GM12878 (cell line): Measurements from ENCODE around the gene CFAP99. TPM values are rescaled to one million over a fixed set of nuclear protein-coding genes. Genes with fewer than 3 reads are reported as not detected.
A peak's percentile ranks its signal among the peaks of the same experiment; 100 is the strongest.

Experiments
- ATF7 ChIP-seq: fragments of 450-650 bp; IDR thresholded peaks from 2 replicates; pipeline ENCODE4 v1.6.1; 2016; ENCODE audit warnings: low read depth, mild to moderate bottlenecking
- BCL11A ChIP-seq: IDR thresholded peaks from 2 replicates; pipeline ENCODE4 v1.6.1; 2011; ENCODE audit warnings: low read depth, low read length
- BHLHE40 ChIP-seq, 2 experiments: fragments of 450-650 bp in 1 of 2; IDR thresholded peaks; 2 replicates each; pipeline ENCODE4 v1.6.1; 2011 to 2017; ENCODE audit warnings: low read depth in 2 of 2, borderline replicate concordance in 1 of 2, improper control_type of control experiment in 1 of 2, low read length in 1 of 2, mild to moderate bottlenecking in 1 of 2
- CREB1 ChIP-seq: IDR thresholded peaks from 2 replicates; pipeline ENCODE4 v1.6.1; 2012; ENCODE audit warnings: low read depth, mild to moderate bottlenecking, inconsistent platforms
- CREM ChIP-seq: IDR thresholded peaks from 2 replicates; pipeline ENCODE4 v1.6.1; 2014; ENCODE audit warnings: antibody characterized with exemption, low read depth
- DPF2 ChIP-seq: fragments of 450-650 bp; IDR thresholded peaks from 2 replicates; pipeline ENCODE4 v1.6.1; 2017; ENCODE audit warnings: mild to moderate bottlenecking
- EGR1 ChIP-seq, 2 experiments: IDR thresholded peaks; 1 replicate in 1 of 2; 2 replicates in 1 of 2; pipeline ENCODE4 v1.6.1; 2011 to 2012; ENCODE audit warnings: low read depth in 2 of 2, low read length in 2 of 2, borderline replicate concordance in 1 of 2, mild to moderate bottlenecking in 1 of 2, moderate library complexity in 1 of 2
- FOXM1 ChIP-seq: IDR thresholded peaks from 2 replicates; pipeline ENCODE4 v1.6.1; 2012; ENCODE audit warnings: low read depth, mild to moderate bottlenecking, inconsistent platforms, low read length, moderate library complexity
- JUND ChIP-seq: IDR thresholded peaks from 2 replicates; pipeline ENCODE4 v1.6.1; 2012; ENCODE audit warnings: low read depth, mild to moderate bottlenecking, low read length, improper control_type of control experiment, moderate library complexity
- NR2F1 ChIP-seq: fragments of 450-650 bp; conservative IDR thresholded peaks from 2 replicates; pipeline ENCODE4 v1.6.1; 2017; ENCODE audit warnings: mild to moderate bottlenecking
- POLR2AphosphoS2 ChIP-seq: IDR thresholded peaks from 2 replicates; pipeline ENCODE4 v1.6.1; 2011; ENCODE audit warnings: low read depth, mild to moderate bottlenecking, low read length, improper control_type of control experiment, moderate library complexity
- RAD51 ChIP-seq: fragments of 450-650 bp; IDR thresholded peaks from 2 replicates; pipeline ENCODE4 v1.6.1; 2016; ENCODE audit warnings: moderate library complexity, mild to moderate bottlenecking, inconsistent platforms
- SIX5 ChIP-seq: IDR thresholded peaks from 2 replicates; pipeline ENCODE4 v1.6.1; 2011; ENCODE audit warnings: mild to moderate bottlenecking, low read depth, low read length, moderate library complexity; ENCODE audit not compliant: severe bottlenecking
- TCF3 ChIP-seq: IDR thresholded peaks from 2 replicates; pipeline ENCODE4 v1.6.1; 2012; ENCODE audit warnings: low read depth, mild to moderate bottlenecking, low read length, borderline replicate concordance; ENCODE audit not compliant: insufficient read depth
- ZNF207 ChIP-seq: fragments of 450-650 bp; IDR thresholded peaks from 2 replicates; pipeline ENCODE4 v1.6.1; 2014; ENCODE audit warnings: antibody characterized with exemption, mild to moderate bottlenecking, borderline replicate concordance
- polyA plus RNA-seq, 11 experiments: library from polyadenylated mRNA; depleted of rRNA in 4 of 11; unstranded in 6 of 11; stranded (reverse) in 5 of 11; fragments of >200 nt; fragmentation: Nextera tagmentation in 4 of 11; fragmentation: Illumina TruSeq in 1 of 11; extraction: Ambion mirVana in 4 of 11; extraction: Trizol in 1 of 11; gene quantifications; 1 replicate in 1 of 11; 2 replicates in 10 of 11; pipeline versions ENCODE4 v1.2.1 to v1.2.3, GENCODE V29; 2011 to 2016; ENCODE audit warnings: inconsistent platforms in 2 of 11, missing spikeins in 2 of 11, low read depth in 1 of 11
- total RNA-seq, 4 experiments: library from RNA; depleted of rRNA in 3 of 4; stranded (reverse); fragments of >200 nt in 3 of 4; fragmentation: Illumina TruSeq in 1 of 4; extraction: Trizol in 1 of 4; gene quantifications; 2 replicates each; pipeline versions ENCODE4 v1.2.1 to v1.2.3, GENCODE V29; 2013 to 2021
- TF ChIP-seq, protein P1 (sequence below): fragments of 450-650 bp; IDR thresholded peaks from 2 replicates; pipeline ENCODE4 v1.6.1; 2018; ENCODE audit warnings: borderline replicate concordance, mild to moderate bottlenecking; ENCODE audit not compliant: partially characterized antibody
- TF ChIP-seq, protein P2 (sequence below): IDR thresholded peaks from 2 replicates; pipeline ENCODE4 v1.6.1; 2012; ENCODE audit warnings: improper control_type of control experiment, low read depth, low read length; ENCODE audit not compliant: insufficient replicate concordance
- TF ChIP-seq, protein P3 (sequence below): IDR thresholded peaks from 2 replicates; pipeline ENCODE4 v1.6.1; 2011; ENCODE audit warnings: low read depth, mild to moderate bottlenecking, low read length, moderate library complexity, borderline replicate concordance; ENCODE audit errors: extremely low read depth
- TF ChIP-seq, protein P4 (sequence below): IDR thresholded peaks from 2 replicates; pipeline ENCODE4 v1.6.1; 2012; ENCODE audit warnings: low read length, inconsistent platforms
- TF ChIP-seq, protein P5 (sequence below): IDR thresholded peaks from 2 replicates; pipeline ENCODE4 v1.6.1; 2011; ENCODE audit warnings: low read depth, low read length, improper control_type of control experiment, borderline replicate concordance

Gene CFAP99
- total and polyA plus RNA-seq, 10 of the 15 experiments (the other 5 are each of a cell fraction or from before 2014, with no cell fraction given): not detected

DNA sequence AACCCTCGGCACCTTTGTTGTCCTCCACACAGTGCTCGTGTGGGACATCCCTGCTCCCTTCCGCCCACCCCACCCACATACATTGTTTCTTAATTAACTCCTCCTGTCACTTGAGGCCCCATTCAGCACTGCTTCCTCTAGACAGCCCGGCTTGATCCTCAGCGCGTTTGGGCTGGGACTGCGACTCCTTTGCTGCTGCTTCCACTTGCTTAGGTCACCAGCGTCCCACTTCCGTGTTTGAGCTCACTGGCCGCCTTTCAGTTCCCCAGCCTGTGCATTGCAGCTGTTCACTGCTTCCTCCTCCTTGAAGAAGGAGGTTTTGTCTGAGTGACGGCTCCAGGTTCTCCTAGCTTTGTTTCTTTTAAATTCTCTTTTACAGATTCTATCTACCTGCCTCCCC, 66.2 kb downstream of the CFAP99 start (continued):
- TF ChIP-seq, protein P1, sequence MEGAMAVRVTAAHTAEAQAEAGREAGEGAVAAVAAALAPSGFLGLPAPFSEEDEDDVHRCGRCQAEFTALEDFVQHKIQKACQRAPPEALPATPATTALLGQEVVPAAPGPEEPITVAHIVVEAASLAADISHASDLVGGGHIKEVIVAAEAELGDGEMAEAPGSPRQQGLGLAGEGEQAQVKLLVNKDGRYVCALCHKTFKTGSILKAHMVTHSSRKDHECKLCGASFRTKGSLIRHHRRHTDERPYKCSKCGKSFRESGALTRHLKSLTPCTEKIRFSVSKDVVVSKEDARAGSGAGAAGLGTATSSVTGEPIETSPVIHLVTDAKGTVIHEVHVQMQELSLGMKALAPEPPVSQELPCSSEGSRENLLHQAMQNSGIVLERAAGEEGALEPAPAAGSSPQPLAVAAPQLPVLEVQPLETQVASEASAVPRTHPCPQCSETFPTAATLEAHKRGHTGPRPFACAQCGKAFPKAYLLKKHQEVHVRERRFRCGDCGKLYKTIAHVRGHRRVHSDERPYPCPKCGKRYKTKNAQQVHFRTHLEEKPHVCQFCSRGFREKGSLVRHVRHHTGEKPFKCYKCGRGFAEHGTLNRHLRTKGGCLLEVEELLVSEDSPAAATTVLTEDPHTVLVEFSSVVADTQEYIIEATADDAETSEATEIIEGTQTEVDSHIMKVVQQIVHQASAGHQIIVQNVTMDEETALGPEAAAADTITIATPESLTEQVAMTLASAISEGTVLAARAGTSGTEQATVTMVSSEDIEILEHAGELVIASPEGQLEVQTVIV: peak; percentile 57
- TF ChIP-seq DPF2 (peak; percentile 67; the same call in 1 of the 2 replicates), EGR1 (IDR thresholded peaks at IDR 0.05; ENCODE audit: borderline replicate concordance in 1 of 2, low read depth in 2 of 2, low read length in 2 of 2) (peak in 1 of 2 experiments; percentile 68; a peak in 1 of 3 replicates), NR2F1 (no peak), RAD51 (no peak), POLR2AphosphoS2 (no peak), SIX5 (no peak), CREM (peak; percentile 64; the same call in 1 of the 2 replicates), TCF3 (peak; percentile 85; the same call in 1 of the 2 replicates), ATF7 (peak; percentile 84), FOXM1 (no peak), BCL11A (0 out of 2 replicates have a peak, but pooled peaks have one; percentile 28), BHLHE40 (IDR thresholded peaks at IDR 0.05; ENCODE audit: borderline replicate concordance in 1 of 2, low read depth in 2 of 2, low read length in 1 of 2) (peak in 1 of 2 experiments; percentile 52; a peak in 1 of 4 replicates), JUND (no peak), ZNF207 (no peak), CREB1 (peak; percentile 61; the same call in 1 of the 2 replicates)
- TF ChIP-seq, protein P2, sequence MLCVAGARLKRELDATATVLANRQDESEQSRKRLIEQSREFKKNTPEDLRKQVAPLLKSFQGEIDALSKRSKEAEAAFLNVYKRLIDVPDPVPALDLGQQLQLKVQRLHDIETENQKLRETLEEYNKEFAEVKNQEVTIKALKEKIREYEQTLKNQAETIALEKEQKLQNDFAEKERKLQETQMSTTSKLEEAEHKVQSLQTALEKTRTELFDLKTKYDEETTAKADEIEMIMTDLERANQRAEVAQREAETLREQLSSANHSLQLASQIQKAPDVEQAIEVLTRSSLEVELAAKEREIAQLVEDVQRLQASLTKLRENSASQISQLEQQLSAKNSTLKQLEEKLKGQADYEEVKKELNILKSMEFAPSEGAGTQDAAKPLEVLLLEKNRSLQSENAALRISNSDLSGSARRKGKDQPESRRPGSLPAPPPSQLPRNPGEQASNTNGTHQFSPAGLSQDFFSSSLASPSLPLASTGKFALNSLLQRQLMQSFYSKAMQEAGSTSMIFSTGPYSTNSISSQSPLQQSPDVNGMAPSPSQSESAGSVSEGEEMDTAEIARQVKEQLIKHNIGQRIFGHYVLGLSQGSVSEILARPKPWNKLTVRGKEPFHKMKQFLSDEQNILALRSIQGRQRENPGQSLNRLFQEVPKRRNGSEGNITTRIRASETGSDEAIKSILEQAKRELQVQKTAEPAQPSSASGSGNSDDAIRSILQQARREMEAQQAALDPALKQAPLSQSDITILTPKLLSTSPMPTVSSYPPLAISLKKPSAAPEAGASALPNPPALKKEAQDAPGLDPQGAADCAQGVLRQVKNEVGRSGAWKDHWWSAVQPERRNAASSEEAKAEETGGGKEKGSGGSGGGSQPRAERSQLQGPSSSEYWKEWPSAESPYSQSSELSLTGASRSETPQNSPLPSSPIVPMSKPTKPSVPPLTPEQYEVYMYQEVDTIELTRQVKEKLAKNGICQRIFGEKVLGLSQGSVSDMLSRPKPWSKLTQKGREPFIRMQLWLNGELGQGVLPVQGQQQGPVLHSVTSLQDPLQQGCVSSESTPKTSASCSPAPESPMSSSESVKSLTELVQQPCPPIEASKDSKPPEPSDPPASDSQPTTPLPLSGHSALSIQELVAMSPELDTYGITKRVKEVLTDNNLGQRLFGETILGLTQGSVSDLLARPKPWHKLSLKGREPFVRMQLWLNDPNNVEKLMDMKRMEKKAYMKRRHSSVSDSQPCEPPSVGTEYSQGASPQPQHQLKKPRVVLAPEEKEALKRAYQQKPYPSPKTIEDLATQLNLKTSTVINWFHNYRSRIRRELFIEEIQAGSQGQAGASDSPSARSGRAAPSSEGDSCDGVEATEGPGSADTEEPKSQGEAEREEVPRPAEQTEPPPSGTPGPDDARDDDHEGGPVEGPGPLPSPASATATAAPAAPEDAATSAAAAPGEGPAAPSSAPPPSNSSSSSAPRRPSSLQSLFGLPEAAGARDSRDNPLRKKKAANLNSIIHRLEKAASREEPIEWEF: peak; percentile 23
- TF ChIP-seq, protein P3, sequence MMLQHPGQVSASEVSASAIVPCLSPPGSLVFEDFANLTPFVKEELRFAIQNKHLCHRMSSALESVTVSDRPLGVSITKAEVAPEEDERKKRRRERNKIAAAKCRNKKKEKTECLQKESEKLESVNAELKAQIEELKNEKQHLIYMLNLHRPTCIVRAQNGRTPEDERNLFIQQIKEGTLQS: no peak
- TF ChIP-seq, protein P4, sequence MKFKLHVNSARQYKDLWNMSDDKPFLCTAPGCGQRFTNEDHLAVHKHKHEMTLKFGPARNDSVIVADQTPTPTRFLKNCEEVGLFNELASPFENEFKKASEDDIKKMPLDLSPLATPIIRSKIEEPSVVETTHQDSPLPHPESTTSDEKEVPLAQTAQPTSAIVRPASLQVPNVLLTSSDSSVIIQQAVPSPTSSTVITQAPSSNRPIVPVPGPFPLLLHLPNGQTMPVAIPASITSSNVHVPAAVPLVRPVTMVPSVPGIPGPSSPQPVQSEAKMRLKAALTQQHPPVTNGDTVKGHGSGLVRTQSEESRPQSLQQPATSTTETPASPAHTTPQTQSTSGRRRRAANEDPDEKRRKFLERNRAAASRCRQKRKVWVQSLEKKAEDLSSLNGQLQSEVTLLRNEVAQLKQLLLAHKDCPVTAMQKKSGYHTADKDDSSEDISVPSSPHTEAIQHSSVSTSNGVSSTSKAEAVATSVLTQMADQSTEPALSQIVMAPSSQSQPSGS: 0 out of 2 replicates have a peak, but pooled peaks have one; percentile 24
- TF ChIP-seq, protein P5, sequence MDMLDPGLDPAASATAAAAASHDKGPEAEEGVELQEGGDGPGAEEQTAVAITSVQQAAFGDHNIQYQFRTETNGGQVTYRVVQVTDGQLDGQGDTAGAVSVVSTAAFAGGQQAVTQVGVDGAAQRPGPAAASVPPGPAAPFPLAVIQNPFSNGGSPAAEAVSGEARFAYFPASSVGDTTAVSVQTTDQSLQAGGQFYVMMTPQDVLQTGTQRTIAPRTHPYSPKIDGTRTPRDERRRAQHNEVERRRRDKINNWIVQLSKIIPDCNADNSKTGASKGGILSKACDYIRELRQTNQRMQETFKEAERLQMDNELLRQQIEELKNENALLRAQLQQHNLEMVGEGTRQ: no peak
